Medulla oblongata (tissue), 1 donor: Measurements from ENCODE around the gene RNF44.
"Not testable (repeated sequence)": the region's sequence is repeated elsewhere in the genome, so short reads cannot be mapped to it uniquely, and the experiment has no call there.

Source experiments
- DNase-seq: peaks from one replicate; pipeline ENCODE4 v3.0.0-alpha.2; 2015; ENCODE audit errors: extremely low spot score

The RNF44 gene

DNA sequence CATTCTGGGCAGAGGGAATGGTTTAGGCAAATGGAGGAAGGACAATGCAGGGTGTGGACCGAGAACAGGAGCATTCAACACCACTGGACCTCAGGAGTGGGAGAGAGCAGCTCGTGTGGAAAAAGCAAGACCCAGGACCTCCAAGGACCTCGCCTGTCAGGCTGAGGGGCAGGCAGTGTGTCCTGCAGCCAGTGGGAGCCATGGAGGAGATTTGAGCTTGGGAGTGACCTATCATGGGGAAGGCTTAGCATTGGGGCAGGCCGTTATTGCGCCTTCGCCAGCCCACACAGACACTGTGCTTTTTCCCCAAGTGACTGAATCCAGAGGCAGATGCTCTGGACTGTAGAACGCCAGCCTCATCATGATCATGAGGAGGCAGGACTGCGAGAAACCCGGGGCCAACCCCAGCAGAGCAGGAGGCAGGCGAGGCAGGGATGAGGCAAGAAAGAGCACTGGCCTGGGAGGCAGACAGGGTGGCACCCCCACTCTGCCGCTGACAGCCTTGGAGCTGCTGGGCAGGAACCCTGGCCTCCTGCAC, 15.2 kb upstream of the RNF44 start:
- no peak for DNase-seq

DNA sequence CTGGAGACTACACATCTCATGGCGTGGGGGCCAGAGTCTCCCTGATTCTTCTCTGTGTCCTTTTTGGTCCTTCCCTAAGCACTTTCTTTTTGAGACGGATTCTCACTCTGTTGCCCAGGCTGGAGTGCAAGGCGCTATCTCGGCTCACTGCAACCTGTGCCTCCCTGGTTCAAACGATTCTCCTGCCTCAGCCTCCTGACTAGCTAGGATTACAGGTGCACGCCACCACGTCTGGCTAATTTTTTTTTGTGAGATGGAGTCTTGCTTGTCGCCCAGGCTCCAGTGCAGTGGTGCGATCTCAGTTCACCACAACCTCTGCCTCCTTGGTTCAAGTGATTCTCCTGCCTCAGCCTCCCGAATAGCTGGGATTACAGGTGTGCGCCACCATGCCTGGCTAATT, 13.7 kb upstream of the RNF44 start:
- not testable (repeated sequence) for DNase-seq

DNA sequence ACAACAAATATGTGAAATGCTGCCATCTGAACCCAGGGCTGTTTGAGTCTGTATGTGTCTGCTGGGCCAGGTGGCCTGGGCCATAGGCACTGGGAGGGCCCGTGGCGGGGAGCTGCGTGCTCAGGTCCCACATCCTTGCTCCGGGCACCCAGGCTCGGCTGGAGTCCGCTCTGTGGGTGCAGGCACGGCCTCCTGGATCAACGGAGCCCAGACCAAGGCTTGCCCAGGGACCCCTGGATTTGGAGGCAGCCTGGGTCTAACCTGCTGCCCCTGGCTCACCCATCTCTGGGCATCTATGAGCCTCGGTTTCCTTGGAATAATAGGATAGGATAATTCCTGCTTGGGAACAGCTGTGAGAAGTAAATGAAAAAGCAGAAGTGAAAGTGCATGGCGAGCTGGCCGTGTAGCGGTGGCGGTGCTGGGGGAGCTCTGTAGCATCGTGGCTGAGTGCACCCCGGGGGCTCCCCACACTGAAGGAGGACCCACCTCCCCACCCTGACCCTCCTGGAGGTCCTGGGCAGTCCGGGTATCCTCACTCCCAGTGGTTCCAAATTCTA, 13.2 kb upstream of the RNF44 start:
- no peak for DNase-seq

DNA sequence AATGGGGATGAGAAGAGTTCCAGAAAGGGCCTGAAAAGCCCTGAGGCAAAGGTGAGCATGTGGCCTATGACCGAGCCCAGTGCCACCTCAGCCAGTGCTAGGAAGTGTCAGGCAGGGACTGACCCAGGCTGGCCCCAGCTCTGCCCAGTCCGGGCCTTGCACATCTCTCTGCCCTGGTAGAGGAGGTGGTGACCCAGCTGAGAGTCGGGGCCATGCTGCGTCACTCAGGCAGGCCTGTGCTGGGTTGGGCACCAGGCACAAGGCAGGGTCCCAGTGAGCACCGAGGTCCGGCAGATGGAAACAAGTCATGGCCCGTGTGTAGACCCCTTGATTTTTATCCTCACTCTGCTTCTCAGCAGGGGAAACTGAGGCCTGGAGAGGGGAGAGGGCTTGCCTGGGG, 12.7 kb upstream of the RNF44 start:
- DNase-seq = no peak

DNA sequence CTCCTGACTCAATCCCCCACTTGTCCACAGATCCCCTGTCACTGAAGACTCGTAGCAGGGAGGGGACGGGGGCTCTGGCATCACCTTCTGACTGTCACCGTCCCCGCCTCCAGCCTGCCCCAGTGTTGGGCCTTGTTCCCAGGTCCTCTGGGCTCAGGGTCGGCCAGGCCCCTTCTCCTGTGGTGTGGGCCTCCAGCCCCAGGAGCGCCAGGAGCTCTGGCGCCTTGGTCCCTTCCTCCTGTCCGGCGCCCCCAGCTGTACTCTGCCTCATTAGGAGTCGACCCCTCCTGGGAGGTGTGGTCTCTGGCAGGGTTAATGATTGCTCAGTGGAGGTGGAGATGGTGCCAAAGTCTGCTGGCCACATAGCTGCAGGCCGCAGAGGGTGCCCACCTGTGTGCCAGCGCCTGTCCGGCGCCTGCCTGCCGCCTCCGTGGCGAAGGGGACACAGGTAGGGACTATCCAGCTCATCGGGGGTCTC, 11.8 kb upstream of the RNF44 start, which contains the start of gene CDHR2:
TSS of gene CDHR2 (plus strand) at position 376 of the 478 bp plus-strand sequence. CDS start 16,011 bp downstream, outside the sequence.
- no peak for DNase-seq

DNA sequence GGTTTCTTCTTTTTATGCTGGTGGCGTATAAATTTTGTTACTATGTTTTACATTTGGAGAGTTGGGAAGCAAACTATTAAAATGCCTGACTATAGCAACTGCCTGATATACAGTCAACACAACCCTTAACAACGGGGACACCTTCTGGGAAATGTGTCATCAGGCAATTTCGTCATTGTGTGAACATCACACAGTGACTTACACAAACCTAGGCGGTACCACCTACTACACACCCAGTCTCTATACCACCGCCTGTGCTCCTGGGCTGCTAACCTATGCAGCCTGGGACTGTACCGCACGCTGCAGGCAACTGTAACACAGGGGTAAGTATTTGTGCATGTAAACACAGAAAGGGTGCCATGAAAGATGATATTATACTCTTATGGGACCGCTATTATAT, 10.6 kb upstream of the RNF44 start:
- no peak for DNase-seq

DNA sequence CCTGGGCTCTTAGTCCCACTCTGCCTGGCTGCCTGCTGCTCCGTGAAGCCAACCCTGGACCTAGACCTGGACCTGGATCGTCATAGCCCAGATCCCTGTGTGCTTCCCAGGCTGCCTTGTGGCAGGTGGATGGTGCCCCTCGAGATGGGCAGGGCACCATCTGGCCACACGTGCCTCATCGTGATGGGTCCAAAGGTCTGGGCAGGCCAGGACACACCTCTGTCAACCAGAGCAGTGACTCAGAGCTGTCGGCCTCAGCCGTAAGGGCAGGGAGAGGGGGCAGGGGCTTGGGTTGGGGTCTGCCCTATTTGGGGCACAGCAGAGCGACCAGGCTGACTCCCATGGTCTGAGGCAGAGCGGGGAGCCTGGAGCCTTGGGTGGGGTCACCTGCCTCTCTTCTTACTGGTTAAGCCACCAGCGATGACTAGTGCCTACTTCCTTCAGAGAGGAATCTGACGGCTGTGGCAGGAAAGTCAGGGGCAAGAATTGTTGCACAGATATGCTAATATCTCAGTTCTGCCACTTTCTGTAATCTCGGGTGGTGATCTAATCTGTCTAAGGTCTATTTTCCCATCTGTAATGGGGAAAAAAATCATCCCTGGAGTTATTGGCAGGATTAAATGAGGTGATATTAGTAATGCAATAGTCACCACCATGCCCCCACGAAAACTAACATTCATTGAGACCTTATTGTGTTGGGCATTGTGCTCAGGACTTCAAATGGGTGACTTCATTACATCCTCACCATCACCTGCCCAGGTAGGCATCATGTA, 8.7 kb upstream of the RNF44 start:
- no peak for DNase-seq

DNA sequence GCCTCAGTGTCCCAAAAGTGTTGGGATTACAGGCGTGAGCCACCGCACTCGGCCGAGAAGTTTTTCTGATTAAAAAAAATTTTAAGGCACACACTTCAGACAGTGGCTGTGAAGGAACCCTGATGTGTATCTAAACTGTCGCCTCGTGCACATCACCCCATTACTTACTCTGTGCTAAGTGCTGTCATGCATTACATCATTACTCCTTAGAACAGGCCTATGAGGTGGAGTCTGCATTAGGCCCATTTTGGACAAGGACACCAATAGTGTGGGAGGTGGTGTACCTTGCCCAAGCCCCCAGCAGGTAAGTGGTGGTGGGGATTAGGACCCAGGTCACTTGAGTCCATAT, 8.2 kb upstream of the RNF44 start:
- DNase-seq = no peak

DNA sequence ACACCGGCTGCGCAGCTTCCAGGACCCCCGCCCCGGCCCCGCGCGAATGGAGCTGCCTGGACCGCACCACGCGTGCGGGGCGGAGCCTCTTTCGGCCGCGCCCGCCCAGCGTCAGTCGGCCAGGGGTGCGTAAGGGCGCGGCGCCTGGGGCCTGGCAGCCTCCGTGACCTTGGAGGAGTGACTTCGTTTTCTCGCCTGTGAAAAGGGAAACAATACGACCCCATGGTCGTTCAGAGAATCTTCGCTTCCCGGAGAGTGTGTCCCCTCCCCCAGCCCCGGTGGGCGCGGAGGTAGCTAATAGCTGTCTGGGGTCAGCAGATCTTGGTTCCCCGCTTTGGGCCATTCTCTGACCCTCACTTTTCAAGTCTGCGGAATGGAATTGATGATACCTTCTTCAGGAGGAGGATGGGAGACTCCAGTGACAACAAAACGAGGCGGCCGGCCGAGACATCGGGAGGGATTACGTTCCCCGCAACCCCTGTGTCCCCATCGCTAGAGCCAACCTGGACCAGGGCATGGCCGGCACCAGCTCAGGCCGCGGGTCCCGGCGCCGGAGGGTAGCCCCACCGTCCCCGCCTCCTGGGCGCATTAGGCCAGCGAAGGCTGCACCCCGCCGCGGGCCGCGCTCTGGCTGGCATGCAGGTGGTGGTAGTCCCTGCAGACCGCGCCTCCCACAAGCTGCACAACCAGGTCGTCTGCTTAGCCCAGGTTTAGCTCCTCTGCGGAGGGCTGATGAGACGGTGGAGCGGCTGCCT, 6.4 kb upstream of the RNF44 start:
- peak; percentile 54 for DNase-seq

DNA sequence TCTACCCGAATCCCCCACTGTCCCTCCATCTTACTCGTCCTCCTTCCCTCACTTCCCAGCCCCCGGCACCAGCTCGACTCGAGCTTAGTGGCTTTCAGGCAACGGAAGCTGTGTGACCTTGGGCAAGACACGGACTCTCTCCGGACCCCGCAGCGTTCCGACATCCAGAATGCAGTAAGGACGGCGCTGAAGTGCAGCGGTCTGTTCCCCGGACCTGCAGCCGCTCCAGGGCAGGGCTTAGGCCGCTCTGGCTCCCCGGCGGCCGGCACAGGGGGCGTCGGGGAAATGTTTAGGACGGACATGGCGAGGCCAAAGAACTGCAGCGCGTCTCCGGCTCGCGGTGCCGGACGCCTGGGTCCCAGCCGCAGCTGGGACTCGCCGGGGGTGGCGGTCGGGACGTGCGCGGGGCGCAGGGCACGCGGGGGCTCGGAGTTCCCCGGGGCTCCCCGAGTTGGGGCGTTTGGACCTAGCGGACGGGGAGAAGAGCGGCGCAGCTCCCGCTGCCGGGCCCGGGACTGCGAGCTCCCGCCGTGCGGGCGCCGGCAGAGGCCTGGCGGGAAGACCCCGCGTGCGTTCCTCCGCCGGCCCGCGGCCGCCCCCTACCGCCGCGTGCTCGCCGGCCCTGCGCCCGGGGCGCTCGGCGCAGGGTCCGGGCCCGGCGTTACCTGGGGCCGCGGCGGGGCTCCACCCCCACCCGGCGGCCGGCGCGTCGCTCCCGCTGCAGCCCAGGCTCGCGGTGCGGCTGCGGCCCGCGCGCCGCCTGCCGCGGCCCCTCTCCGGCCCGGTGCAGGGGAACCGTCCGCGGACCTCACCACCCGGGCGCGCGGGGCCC, 5.6 kb upstream of the RNF44 start:
- peak; percentile 22 for DNase-seq

DNA sequence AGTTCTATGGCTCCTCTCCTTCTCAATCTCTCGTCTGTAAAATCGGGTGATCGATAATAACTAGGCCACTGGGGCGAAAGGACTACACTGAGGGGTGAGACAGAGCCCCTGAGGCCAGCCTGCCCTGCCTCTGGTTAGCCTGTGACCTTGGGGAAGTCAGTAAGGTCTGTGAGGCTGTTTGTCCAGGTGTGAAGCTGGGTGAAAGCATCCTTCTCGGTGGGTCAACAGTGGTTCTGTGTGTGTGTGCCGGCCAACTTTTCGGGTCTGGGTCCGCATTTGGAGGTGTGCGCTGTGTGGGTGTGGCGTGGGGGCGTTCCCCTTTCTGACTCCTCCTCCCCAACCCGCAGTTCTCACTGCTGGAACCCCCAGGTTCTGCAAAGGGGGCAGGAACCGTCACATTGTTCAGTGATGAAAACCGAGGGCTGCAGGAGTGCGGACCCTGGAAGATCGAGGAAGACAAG, 5.0 kb upstream of the RNF44 start:
- no peak for DNase-seq

DNA sequence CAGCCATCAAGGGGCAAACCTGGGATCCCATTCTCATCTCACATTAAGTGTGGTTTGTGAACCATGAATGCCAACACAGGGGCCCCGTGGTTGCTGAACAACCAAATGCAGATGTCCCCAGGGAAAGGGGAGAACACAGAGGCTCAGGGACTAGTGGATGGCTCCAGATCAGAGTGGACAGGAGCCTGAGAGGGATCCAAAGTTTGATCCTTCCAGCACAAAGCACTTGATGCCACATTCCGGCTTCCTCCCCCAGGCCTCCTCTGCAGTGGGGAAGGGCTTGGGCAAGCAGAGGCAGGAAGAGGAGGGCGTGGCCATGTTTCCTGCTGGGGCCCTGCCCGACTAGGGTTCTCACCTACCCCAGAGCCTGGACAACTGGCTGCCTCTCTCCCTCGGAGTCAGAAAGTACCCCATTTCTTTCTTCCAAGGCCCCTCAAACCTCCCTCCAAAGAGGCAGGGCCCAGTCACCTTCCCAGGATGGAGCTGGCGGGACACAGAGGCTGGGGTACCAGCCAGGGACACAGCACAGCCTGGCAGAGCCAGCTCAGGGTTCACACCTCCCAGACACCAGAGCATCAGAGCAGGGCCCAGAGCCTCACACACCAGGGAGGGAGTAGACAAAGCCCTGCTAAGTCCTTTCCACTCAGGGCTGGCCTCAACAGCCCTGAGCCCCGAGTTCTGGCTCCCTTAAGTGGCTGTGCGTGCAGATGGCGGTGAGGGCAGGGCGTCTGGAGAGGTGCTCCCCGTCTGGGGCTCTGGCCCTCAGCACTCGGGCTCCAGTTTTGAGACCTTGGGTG, 4.3 kb upstream of the RNF44 start:
- DNase-seq = peak; percentile 21

DNA sequence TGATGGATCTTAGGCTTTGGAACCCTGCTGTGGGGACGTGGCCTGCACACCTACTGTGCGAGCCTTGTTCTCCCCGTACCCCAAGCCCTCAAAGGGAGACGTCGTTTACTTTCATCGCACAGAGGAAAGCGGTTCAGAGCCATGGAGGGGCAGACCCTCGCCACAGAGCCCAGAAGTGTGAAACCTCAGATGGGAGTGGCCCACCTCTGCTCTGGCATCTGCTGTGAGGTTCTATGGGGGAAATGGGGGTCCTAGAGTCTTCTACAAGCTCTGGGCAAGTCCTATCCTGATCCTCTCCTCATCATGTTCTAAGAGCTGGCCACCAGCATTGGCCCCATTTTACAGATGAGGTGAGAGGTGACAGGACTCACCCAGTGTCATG, 3.7 kb upstream of the RNF44 start:
- no peak for DNase-seq

DNA sequence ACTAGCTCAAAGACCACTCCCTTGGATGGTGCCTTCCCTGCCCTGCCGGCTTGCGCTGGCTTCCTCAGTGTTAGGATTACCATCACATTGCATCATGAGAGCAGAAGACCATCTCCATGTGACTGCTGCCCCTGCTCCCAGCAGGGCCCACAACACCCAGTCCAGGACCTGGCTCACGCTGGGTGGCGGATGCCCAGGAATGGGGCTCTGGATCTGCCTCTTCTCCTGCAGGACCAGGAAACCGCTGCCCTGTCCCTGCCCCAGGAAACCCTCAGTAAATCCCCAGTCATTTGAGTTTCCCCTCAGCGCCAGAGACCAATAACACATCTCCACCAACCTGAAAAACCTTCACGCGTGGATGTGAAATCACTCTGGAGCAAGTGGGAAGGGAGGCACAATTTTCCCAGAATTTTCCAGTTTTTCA, 3.3 kb upstream of the RNF44 start:
- no peak for DNase-seq

DNA sequence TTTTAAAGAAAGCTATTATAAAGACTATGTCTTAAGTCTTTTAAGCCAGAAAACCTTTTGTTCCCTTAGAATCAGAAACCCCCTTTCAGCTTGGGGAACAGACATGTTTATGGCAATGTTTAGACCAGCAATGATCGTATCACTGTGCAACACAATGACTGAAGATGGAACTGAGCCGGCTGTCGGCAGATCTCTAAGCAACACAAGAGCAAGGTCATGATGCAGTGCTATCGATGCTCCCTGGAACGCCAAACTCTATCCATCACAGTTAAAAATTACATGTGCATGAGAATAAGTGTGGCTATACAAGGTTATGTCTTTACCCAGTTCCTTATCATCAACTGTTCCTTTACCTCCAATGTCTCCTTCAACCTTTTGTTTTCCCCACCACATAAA, 1.8 kb upstream of the RNF44 start:
- DNase-seq = no peak

DNA sequence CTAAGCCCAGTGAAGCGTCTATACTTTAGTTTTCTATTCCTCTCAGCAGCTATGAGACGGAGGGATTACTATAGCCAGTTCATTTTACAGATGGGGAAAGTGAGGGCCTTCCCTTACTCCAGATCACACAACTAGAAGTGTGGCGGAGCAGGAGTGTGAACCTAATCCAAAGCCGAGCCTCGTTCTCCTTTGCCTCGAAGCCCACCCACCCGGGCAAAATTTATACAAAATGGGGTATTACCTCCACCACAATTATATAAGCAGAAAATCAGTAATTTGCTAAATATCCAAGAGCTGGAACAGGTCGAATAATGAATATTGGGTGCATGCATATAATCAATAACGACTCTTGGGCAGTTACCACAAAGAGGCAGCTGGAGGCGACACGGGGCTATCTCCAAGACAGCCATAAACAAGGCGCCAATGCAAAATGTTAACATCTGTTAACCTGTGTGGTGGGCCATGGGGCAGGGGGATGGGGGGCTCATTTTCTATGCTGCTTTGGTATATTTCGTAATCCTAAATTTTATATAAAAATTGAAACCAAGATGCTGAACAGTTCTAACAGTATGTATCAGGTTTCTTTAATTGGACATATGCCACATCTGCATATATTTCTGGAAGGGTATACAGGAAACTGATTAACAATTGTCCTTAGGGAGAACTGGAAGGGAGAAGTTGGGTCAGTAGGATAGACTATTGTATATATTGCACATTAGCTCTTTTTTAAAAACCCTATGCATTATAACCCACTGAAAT, 1.2 kb upstream of the RNF44 start:
- DNase-seq = no peak

DNA sequence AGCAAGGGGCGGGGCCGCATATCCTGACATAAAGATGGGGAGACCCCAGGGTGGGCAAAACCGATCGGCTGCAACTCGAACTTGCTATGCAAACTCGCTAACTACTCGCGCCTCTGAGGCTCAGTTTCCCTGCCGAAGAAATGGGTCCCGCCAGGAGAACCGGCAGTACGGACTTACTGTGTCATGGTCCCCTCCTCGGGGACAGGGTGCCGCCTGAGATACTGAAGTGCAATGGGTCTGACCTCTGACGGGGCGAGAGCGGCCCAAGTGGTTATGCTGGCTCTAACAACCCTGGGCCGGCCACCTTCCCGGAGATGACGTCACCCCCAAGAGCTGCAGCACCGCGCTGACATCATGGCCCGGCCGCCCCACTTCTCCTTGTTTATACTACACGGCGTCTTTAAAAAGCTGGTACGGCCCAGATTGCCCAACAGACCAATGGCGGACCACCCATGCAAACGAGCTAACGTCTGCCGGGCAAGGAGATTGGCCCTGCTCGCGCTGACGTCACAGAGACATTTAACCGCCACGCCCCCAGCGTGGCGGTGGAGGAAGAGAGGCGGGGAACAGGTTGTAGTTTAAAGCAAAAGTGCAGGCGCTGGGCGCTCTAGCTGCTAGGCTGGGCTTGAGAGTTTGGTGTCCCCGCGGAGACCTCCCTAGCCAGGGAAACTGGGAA, 490 bp upstream of the RNF44 start:
- DNase-seq = peak; percentile 99

DNA sequence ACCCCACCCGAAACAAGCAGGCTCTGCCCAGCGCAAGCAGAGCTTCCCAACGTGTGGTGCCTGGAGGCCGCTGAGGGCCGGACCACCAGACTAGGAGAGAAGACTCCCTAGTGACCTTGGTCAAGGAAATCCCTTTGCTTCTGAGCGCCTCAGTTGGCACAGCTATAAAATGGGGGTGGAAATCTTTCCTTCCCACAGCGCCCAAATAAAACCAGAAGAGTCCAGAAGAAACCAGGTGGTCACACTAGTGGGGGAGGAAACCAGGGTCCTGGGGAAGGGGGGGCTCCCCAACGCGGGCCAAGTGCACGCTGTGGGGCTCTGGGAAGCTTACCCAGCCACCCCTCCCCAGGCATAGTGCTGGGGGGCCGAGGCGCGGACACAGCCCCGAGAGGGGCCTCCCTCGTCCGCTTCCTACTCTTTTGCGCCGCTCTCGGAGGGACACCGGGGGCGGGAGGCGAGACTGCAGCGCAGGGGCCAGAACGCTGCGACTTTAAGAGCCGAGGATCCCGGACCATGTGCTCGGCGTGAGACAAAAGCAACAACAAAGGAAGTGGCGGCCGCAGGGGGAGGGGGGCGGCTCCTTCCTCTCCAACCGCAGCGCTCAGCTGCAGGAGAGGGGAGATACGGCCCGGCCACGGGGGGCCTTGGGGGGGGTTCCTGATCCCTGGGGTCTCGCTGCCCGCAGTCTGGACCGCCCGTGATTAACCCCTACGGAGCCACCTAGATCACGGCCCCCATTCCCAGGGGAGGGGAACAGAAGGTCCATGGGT, 885 bp downstream of the RNF44 start:
- DNase-seq = peak; percentile 88
